Hematopoietic multipotent progenitor cell treated with erythropoietin and hydrocortisone succinate and interleukin-3 and kit ligand, for 6 days (in vitro differentiated cells): ENCODE measurements around the gene GLI2.

Source experiments
- DNase-seq: peaks from one replicate; pipeline ENCODE4 v3.0.0-alpha.2; 2015

Gene GLI2

GRCh38 chr2:120771781-120772208 is 36.1 kb downstream of the GLI2 start:
- no peak for DNase-seq

GRCh38 chr2:120772261-120772660 is 36.6 kb downstream of the GLI2 start:
- DNase-seq = no peak

- DNase-seq = no peak
These were observed 37.6 kb downstream of the GLI2 start for GRCh38 chr2:120773186-120773800.

GRCh38 chr2:120774557-120775160 is 39.0 kb downstream of the GLI2 start:
- no peak for DNase-seq

GRCh38 chr2:120775194-120775593 is 39.5 kb downstream of the GLI2 start:
- DNase-seq = no peak

GRCh38 chr2:120775801-120776589 is 40.3 kb downstream of the GLI2 start:
- no peak for DNase-seq

GRCh38 chr2:120776649-120777048 is 41.0 kb downstream of the GLI2 start:
- no peak for DNase-seq

GRCh38 chr2:120777170-120777751 is 41.6 kb downstream of the GLI2 start:
- no peak for DNase-seq

- no peak for DNase-seq
These were observed 42.1 kb downstream of the GLI2 start for GRCh38 chr2:120777787-120778186.

- DNase-seq = no peak
These were observed 42.6 kb downstream of the GLI2 start for GRCh38 chr2:120778244-120778643.

- peak; percentile 17 for DNase-seq
These were observed 44.2 kb downstream of the GLI2 start for GRCh38 chr2:120779781-120780283.

- no peak for DNase-seq
These were observed 44.7 kb downstream of the GLI2 start for GRCh38 chr2:120780402-120780801.

- peak; percentile 51 for DNase-seq
These were observed 47.7 kb downstream of the GLI2 start for GRCh38 chr2:120783371-120783791.

GRCh38 chr2:120783969-120784372 is 48.3 kb downstream of the GLI2 start:
- no peak for DNase-seq
